Cardiac muscle cell (in vitro differentiated cells and primary cell): ENCODE measurements around the gene SERP1. TPM values are rescaled to one million over a fixed set of nuclear protein-coding genes. Genes with fewer than 3 reads are reported as not detected.
A peak's percentile ranks its signal among the peaks of the same experiment; 100 is the strongest.

Experiments
- DNase-seq, 2 donors: peaks; one replicate each; pipeline versions ENCODE4 v3.0.0 to v3.0.0-alpha.2; 2010 to 2017; ENCODE audit warnings: low read depth in 1 of 2, low spot score in 1 of 2
- H3K27ac ChIP-seq: fragments of 200-600 bp; sonication (generic); 2 replicates; pipeline ENCODE4 v1.5.1; 2016
- H3K27me3 ChIP-seq: fragments of 200-600 bp; sonication (generic); 2 replicates; pipeline ENCODE4 v1.6.0; 2016; ENCODE audit warnings: control low read depth
- H3K36me3 ChIP-seq: fragments of 200-600 bp; sonication (generic); 2 replicates; pipeline ENCODE4 v1.5.1; 2016; ENCODE audit warnings: control low read depth
- H3K4me1 ChIP-seq: fragments of 200-600 bp; sonication (generic); 2 replicates; pipeline ENCODE4 v1.8.1; 2017; ENCODE audit warnings: low read depth, mild to moderate bottlenecking, mixed run types
- H3K4me3 ChIP-seq: fragments of 200-600 bp; sonication (generic); 2 replicates; pipeline ENCODE4 v1.5.1; 2016; ENCODE audit warnings: mild to moderate bottlenecking
- H3K9me3 ChIP-seq: fragments of 200-600 bp; sonication (generic); 2 replicates; pipeline ENCODE4 v1.5.1; 2017; ENCODE audit warnings: low read depth, mild to moderate bottlenecking, control low read depth
- polyA plus RNA-seq: library from polyadenylated mRNA; unstranded; fragments of >200 nt; fragmentation: Nextera tagmentation; extraction: Ambion mirVana; gene quantifications from 2 replicates; pipeline ENCODE4 v1.2.1, GENCODE V29; 2016
- total RNA-seq: library from RNA; depleted of rRNA; stranded (reverse); fragments of >200 nt; gene quantifications from 2 replicates; pipeline ENCODE4 v1.2.3, GENCODE V29; 2016
- TF ChIP-seq, protein P1 (sequence below): IDR thresholded peaks from 2 replicates; pipeline ENCODE4 v1.5.1; 2012; ENCODE audit warnings: low read depth, mild to moderate bottlenecking, low read length

The SERP1 gene
- total and polyA plus RNA-seq, 2 experiments from 2014 or later, result 73.4 to 252 TPM

GRCh38 chr3:150544041-150544440, 2.3 kb downstream of the SERP1 start:
- no peak overlapping the region for H3K4me3 ChIP-seq

GRCh38 chr3:150543531-150543930, 2.8 kb downstream of the SERP1 start:
- DNase-seq, result no peak
- TF ChIP-seq, protein P1, sequence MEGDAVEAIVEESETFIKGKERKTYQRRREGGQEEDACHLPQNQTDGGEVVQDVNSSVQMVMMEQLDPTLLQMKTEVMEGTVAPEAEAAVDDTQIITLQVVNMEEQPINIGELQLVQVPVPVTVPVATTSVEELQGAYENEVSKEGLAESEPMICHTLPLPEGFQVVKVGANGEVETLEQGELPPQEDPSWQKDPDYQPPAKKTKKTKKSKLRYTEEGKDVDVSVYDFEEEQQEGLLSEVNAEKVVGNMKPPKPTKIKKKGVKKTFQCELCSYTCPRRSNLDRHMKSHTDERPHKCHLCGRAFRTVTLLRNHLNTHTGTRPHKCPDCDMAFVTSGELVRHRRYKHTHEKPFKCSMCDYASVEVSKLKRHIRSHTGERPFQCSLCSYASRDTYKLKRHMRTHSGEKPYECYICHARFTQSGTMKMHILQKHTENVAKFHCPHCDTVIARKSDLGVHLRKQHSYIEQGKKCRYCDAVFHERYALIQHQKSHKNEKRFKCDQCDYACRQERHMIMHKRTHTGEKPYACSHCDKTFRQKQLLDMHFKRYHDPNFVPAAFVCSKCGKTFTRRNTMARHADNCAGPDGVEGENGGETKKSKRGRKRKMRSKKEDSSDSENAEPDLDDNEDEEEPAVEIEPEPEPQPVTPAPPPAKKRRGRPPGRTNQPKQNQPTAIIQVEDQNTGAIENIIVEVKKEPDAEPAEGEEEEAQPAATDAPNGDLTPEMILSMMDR, result no peak
- no peak overlapping the region for H3K27ac ChIP-seq
- H3K4me1 ChIP-seq, result peaks cover 16% of the 10 kb centered on the region
- peaks cover 15% of the 10 kb centered on the region for H3K36me3 ChIP-seq
- no peaks in the 10 kb centered on the region for H3K9me3 ChIP-seq
- H3K4me3 ChIP-seq, result no peak overlapping the region
- no peaks in the 10 kb centered on the region for H3K27me3 ChIP-seq

More at GRCh38 chr3:150544041-150544440, 2.3 kb downstream of the SERP1 start:
- Histone ChIP-seq H3K27ac (no peak overlapping the region), H3K4me1 (peaks cover 16% of the 10 kb centered on the region), H3K36me3 (peaks cover 15% of the 10 kb centered on the region), H3K27me3 (no peaks in the 10 kb centered on the region), H3K9me3 (no peaks in the 10 kb centered on the region)
- DNase-seq, result peak in 1 of 2 donors; percentile 34
- TF ChIP-seq, protein P1, result no peak

- no peak for DNase-seq
- H3K36me3 ChIP-seq, result peaks cover 15% of the 10 kb centered on the region
- peaks cover 16% of the 10 kb centered on the region for H3K4me1 ChIP-seq
- TF ChIP-seq, protein P1, result no peak
- H3K9me3 ChIP-seq, result no peaks in the 10 kb centered on the region
- no peak overlapping the region for H3K4me3 ChIP-seq
- H3K27me3 ChIP-seq, result no peaks in the 10 kb centered on the region
- no peak overlapping the region for H3K27ac ChIP-seq
These were observed 3.2 kb downstream of the SERP1 start for GRCh38 chr3:150543128-150543527.

DNA sequence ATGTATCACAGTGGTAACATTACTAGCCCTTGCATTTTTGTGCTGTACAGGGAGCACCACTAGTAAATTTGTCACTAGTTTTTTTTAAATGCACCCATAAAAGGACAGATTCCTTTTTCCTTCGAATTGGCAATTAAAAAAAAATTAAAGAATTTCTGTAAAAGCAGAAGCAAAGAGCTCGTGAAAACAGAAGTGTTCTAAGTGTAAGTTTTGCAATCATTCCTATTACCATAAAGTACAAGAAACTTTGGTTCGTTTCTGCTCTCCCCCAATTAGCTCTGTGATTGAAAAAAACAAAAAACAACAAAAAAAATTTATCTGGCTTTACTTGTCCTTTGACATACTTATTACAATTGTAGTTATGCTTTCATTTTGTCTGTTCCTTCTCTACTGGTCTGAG, 5.3 kb downstream of the SERP1 start:
- peaks cover 15% of the 10 kb centered on the region for H3K36me3 ChIP-seq

GRCh38 chr3:150540297-150540696, 6.0 kb downstream of the SERP1 start:
- H3K4me1 ChIP-seq, result peaks cover 9% of the 10 kb centered on the region
- peaks cover 15% of the 10 kb centered on the region for H3K36me3 ChIP-seq
- H3K27me3 ChIP-seq, result no peaks in the 10 kb centered on the region
- no peak for DNase-seq
- no peak overlapping the region for H3K4me3 ChIP-seq
- H3K9me3 ChIP-seq, result no peaks in the 10 kb centered on the region
- TF ChIP-seq, protein P1, result no peak
- no peak overlapping the region for H3K27ac ChIP-seq

More for the DNA sequence above, 5.3 kb downstream of the SERP1 start:
- TF ChIP-seq, protein P1, result no peak
- H3K9me3 ChIP-seq, result no peaks in the 10 kb centered on the region
- H3K4me3 ChIP-seq, result no peak overlapping the region
- H3K4me1 ChIP-seq, result peaks cover 9% of the 10 kb centered on the region
- DNase-seq, result no peak
- H3K27ac ChIP-seq, result no peak overlapping the region
- no peaks in the 10 kb centered on the region for H3K27me3 ChIP-seq
